ENCODE results near the gene C1orf174.

- TF ChIP-seq EZH2 (IDR thresholded peaks at IDR 0.05; ENCODE audit: low read length, unreplicated experiment) (no peak), CTCF (conservative IDR thresholded peaks at IDR 0.05; ENCODE audit: low read depth, low read length) (no peak), EZH2phosphoT487 (IDR thresholded peaks at IDR 0.05; ENCODE audit: borderline replicate concordance, low read length) (no peak)
Observed at GRCh38 chr1:3940754-3941345, 40.8 kb upstream of the C1orf174 start.
